Hepatocyte (in vitro differentiated cells): ENCODE measurements around the gene CUL9. TPM values are rescaled to one million over a fixed set of nuclear protein-coding genes. Genes with fewer than 3 reads are reported as not detected.
A peak's percentile ranks its signal among the peaks of the same experiment; 100 is the strongest.

Source experiments
- DNase-seq: peaks from one replicate; pipeline ENCODE4 v3.0.0-alpha.2; 2016; ENCODE audit warnings: low spot score
- H2AFZ ChIP-seq: fragments of 200-600 bp; sonication (generic); 2 replicates; pipeline ENCODE4 v1.6.0; 2016; ENCODE audit warnings: antibody characterized with exemption, mild to moderate bottlenecking
- H3K27ac ChIP-seq: fragments of 200-600 bp; sonication (generic); 2 replicates; pipeline ENCODE4 v1.5.1; 2016; ENCODE audit warnings: mild to moderate bottlenecking
- H3K27me3 ChIP-seq: fragments of 200-600 bp; sonication (generic); 2 replicates; pipeline ENCODE4 v1.6.1; 2016
- H3K36me3 ChIP-seq: fragments of 200-600 bp; sonication (generic); replicated peaks from 2 replicates; pipeline ENCODE4 v1.5.1; 2016; ENCODE audit warnings: low read depth; ENCODE audit not compliant: insufficient read depth
- H3K4me1 ChIP-seq: fragments of 200-600 bp; sonication (generic); 2 replicates; pipeline ENCODE4 v1.5.1; 2016; ENCODE audit warnings: mild to moderate bottlenecking, moderate library complexity; ENCODE audit not compliant: insufficient read depth
- H3K4me2 ChIP-seq: fragments of 200-600 bp; sonication (generic); 2 replicates; pipeline ENCODE4 v1.6.0; 2016
- H3K4me3 ChIP-seq: fragments of 200-600 bp; sonication (generic); 2 replicates; pipeline ENCODE4 v1.5.1; 2016; ENCODE audit warnings: mild to moderate bottlenecking
- H3K79me2 ChIP-seq: fragments of 200-600 bp; sonication (generic); 2 replicates; pipeline ENCODE4 v1.6.0; 2017; ENCODE audit warnings: mild to moderate bottlenecking
- H3K9me2 ChIP-seq: fragments of 200-600 bp; sonication (generic); replicated peaks from 2 replicates; pipeline ENCODE4 v1.6.0; 2017; ENCODE audit warnings: mild to moderate bottlenecking; ENCODE audit not compliant: insufficient read depth
- H3K9me3 ChIP-seq: fragments of 200-600 bp; sonication (generic); 2 replicates; pipeline ENCODE4 v1.5.1; 2016; ENCODE audit warnings: low read depth, mild to moderate bottlenecking
- H4K20me1 ChIP-seq: fragments of 200-600 bp; sonication (generic); 2 replicates; pipeline ENCODE4 v1.6.0; 2016; ENCODE audit warnings: mild to moderate bottlenecking; ENCODE audit not compliant: insufficient read depth, poor library complexity, severe bottlenecking
- EZH2 ChIP-seq: fragments of 200-600 bp; sonication (generic); IDR thresholded peaks from 2 replicates; pipeline ENCODE4 v1.6.1; 2016; ENCODE audit warnings: antibody characterized with exemption, mild to moderate bottlenecking, borderline replicate concordance
- EZH2phosphoT487 ChIP-seq: fragments of 200-600 bp; sonication (generic); IDR thresholded peaks from one replicate; pipeline ENCODE4 v1.6.1; 2018; ENCODE audit warnings: antibody characterized with exemption, mild to moderate bottlenecking, low read depth, moderate library complexity; ENCODE audit not compliant: unreplicated experiment, severe bottlenecking
- WGBS: methylation state at CpG from one replicate; pipeline ENCODE4 v1.1.6; 2016; ENCODE audit warnings: low lambda C conversion rate; ENCODE audit errors: missing lambda C conversion rate; 5-methylcytosine and 5-hydroxymethylcytosine counted together
- polyA plus RNA-seq: library from polyadenylated mRNA; unstranded; fragments of >200 nt; fragmentation: Nextera tagmentation; extraction: Ambion mirVana; gene quantifications from 2 replicates; pipeline ENCODE4 v1.2.1, GENCODE V29; 2016
- total RNA-seq: library from RNA; depleted of rRNA; stranded (reverse); fragments of >200 nt; gene quantifications from 2 replicates; pipeline ENCODE4 v1.2.3, GENCODE V29; 2014
- TF ChIP-seq, protein P1 (sequence below): fragments of 200-600 bp; sonication (generic); IDR thresholded peaks from 2 replicates; pipeline ENCODE4 v1.5.1; 2016; ENCODE audit warnings: antibody characterized with exemption, mild to moderate bottlenecking; ENCODE audit not compliant: poor library complexity

CUL9 gene
- total and polyA plus RNA-seq, 2 experiments from 2014 or later = 20.1 to 26.2 TPM

DNA sequence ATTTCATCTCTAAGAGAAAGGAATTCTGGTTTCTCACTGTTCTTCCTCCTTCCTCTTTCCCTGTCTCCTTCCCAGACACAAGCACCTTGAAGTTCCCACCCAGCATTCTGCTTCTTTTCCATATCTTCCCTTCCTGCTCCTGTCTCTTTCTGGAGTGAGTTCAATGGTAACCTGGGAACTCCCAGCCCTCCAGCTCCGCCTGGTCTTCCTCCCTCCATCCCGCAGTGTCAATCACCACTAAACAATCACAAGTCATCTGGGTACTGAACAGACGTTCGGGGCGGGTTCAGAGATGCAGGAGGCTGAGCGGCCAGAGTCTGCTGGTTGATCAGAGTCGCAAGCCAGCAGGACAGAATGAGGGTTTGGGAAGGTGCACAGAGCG lies 69.0 kb downstream of the CUL9 start:
- 36% methylated on average over 8 of the region's 8 CpGs for WGBS
- H3K9me2 ChIP-seq = no peaks in the 10 kb centered on the region
- H3K4me2 ChIP-seq = peak overlapping the region; percentile 50
- H3K4me3 ChIP-seq = no peak overlapping the region
- no peaks in the 10 kb centered on the region for H3K79me2 ChIP-seq
- peaks cover 18% of the 10 kb centered on the region for H3K27me3 ChIP-seq
- H3K4me1 ChIP-seq = peaks cover 12% of the 10 kb centered on the region
- H3K27ac ChIP-seq = no peak overlapping the region
- no peaks in the 10 kb centered on the region for H3K36me3 ChIP-seq
- no peak for TF ChIP-seq EZH2phosphoT487
- TF ChIP-seq EZH2 = no peak
- TF ChIP-seq, protein P1, sequence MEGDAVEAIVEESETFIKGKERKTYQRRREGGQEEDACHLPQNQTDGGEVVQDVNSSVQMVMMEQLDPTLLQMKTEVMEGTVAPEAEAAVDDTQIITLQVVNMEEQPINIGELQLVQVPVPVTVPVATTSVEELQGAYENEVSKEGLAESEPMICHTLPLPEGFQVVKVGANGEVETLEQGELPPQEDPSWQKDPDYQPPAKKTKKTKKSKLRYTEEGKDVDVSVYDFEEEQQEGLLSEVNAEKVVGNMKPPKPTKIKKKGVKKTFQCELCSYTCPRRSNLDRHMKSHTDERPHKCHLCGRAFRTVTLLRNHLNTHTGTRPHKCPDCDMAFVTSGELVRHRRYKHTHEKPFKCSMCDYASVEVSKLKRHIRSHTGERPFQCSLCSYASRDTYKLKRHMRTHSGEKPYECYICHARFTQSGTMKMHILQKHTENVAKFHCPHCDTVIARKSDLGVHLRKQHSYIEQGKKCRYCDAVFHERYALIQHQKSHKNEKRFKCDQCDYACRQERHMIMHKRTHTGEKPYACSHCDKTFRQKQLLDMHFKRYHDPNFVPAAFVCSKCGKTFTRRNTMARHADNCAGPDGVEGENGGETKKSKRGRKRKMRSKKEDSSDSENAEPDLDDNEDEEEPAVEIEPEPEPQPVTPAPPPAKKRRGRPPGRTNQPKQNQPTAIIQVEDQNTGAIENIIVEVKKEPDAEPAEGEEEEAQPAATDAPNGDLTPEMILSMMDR = no peak
- DNase-seq = no peak
- H3K9me3 ChIP-seq = no peaks in the 10 kb centered on the region
- no peak overlapping the region for H2AFZ ChIP-seq
- no peaks in the 10 kb centered on the region for H4K20me1 ChIP-seq

DNA sequence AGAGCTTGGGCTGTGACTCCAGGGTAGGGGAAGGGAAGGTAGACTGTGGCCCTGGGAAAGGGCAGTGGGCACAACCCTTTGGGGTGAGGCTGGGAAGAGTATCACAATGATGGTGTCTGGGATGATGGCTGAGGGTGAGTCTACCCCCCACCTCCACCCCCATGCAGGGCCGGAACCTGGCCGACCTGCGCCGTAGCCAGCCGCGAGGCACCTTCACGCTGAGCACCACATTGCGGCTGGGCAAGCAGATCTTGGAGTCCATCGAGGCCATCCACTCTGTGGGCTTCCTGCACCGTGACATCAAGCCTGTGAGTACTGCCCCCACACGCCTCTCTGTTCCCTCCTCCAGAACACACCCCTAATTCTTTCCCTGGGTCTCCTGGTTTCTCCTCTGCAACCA lies 71.4 kb downstream of the CUL9 start:
- 94% methylated on average over 11 of the region's 11 CpGs for WGBS
- no peaks in the 10 kb centered on the region for H4K20me1 ChIP-seq
- peaks cover 13% of the 10 kb centered on the region for H3K27me3 ChIP-seq
- no peaks in the 10 kb centered on the region for H3K9me3 ChIP-seq
- DNase-seq = no peak
- H3K4me1 ChIP-seq = peaks cover 7% of the 10 kb centered on the region
- no peak overlapping the region for H2AFZ ChIP-seq
- no peaks in the 10 kb centered on the region for H3K79me2 ChIP-seq
- no peaks in the 10 kb centered on the region for H3K36me3 ChIP-seq
- H3K27ac ChIP-seq = no peak overlapping the region
- H3K9me2 ChIP-seq = no peaks in the 10 kb centered on the region
- no peak overlapping the region for H3K4me3 ChIP-seq
- no peak overlapping the region for H3K4me2 ChIP-seq
- TF ChIP-seq EZH2 (no peak), EZH2phosphoT487 (no peak)
- TF ChIP-seq, protein P1 = no peak

DNA sequence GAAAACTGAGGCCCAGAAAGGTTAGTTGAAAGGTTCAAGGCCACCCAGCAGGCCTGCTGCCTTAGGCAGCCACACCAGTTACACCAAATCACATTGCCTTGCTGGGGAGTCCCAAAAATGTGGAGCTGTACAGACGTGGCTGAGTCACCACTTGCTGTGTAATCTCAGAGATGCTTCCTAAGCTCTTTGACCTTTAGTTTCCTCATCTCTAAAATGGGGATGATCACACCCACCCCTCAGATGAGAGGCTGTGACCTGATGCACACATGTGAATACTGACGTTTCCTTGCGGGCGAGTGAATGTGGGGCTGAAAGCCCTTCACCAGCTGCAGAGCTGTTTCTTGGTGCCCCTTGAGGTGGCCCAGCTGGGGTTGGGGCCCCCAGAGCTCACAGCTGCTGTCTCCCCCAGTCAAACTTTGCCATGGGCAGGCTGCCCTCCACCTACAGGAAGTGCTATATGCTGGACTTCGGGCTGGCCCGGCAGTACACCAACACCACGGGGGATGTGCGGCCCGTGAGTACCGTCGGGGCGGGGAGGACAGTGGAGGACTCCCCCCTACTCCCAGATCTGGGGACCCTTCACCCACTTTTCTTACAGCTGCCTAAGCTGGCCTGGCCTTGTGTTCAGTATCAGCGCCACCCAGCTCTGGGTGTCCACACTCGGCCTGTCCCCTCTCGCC lies 72.3 kb downstream of the CUL9 start:
- H3K4me2 ChIP-seq = no peak overlapping the region
- H3K27ac ChIP-seq = no peak overlapping the region
- H4K20me1 ChIP-seq = no peaks in the 10 kb centered on the region
- H3K27me3 ChIP-seq = peaks cover 9% of the 10 kb centered on the region
- no peak overlapping the region for H3K4me3 ChIP-seq
- TF ChIP-seq, protein P1 = no peak
- no peaks in the 10 kb centered on the region for H3K36me3 ChIP-seq
- H3K9me3 ChIP-seq = no peaks in the 10 kb centered on the region
- 94% methylated on average over 15 of the region's 15 CpGs for WGBS
- H3K4me1 ChIP-seq = peaks cover 7% of the 10 kb centered on the region
- no peak overlapping the region for H2AFZ ChIP-seq
- no peaks in the 10 kb centered on the region for H3K9me2 ChIP-seq
- no peak for DNase-seq
- no peaks in the 10 kb centered on the region for H3K79me2 ChIP-seq
